H9 (cell line): ENCODE data around the gene ING1. TPM values are rescaled to one million over a fixed set of nuclear protein-coding genes. Genes with fewer than 3 reads are reported as not detected.

Experiments used
- DNase-seq: peaks from one replicate; pipeline ENCODE4 v3.0.0-alpha.2; 2017
- H2AFZ ChIP-seq: one replicate; pipeline ENCODE4 v1.6.1; 2013; ENCODE audit warnings: mild to moderate bottlenecking, low read length, control low read depth, moderate library complexity
- H2AK5ac ChIP-seq: 2 replicates; pipeline ENCODE4 v1.6.1; 2013; ENCODE audit warnings: low read length, control low read depth, mixed read lengths; ENCODE audit not compliant: insufficient read length
- H2BK120ac ChIP-seq: one replicate; pipeline ENCODE4 v1.6.1; 2013; ENCODE audit warnings: low read depth, mild to moderate bottlenecking, low read length, control low read depth, inconsistent platforms; ENCODE audit not compliant: poor library complexity, severe bottlenecking
- H2BK12ac ChIP-seq: 2 replicates; pipeline ENCODE4 v1.6.1; 2013; ENCODE audit warnings: low read length, control low read depth, mixed read lengths, low read depth; ENCODE audit not compliant: insufficient read length
- H2BK15ac ChIP-seq: 2 replicates; pipeline ENCODE4 v1.6.1; 2013; ENCODE audit warnings: low read depth, low read length, control low read depth
- H2BK20ac ChIP-seq: one replicate; pipeline ENCODE4 v1.6.1; 2013; ENCODE audit warnings: low read depth, mild to moderate bottlenecking, low read length, control low read depth, inconsistent platforms; ENCODE audit not compliant: poor library complexity, severe bottlenecking
- H2BK5ac ChIP-seq: 2 replicates; pipeline ENCODE4 v1.6.1; 2013; ENCODE audit warnings: low read length, control low read depth, mixed read lengths; ENCODE audit not compliant: insufficient read length
- H3K14ac ChIP-seq: 2 replicates; pipeline ENCODE4 v1.6.1; 2013; ENCODE audit warnings: low read length, control low read depth; ENCODE audit not compliant: insufficient read depth
- H3K18ac ChIP-seq: 2 replicates; pipeline ENCODE4 v1.6.1; 2013; ENCODE audit warnings: low read depth, mild to moderate bottlenecking, mixed read lengths, low read length, control low read depth; ENCODE audit not compliant: insufficient read length
- H3K23ac ChIP-seq: 2 replicates; pipeline ENCODE4 v1.6.1; 2013; ENCODE audit warnings: low read length, control low read depth, mixed read lengths, low read depth; ENCODE audit not compliant: insufficient read length
- H3K23me2 ChIP-seq: 2 replicates; pipeline ENCODE4 v1.6.1; 2013; ENCODE audit warnings: low read depth, mild to moderate bottlenecking, mixed read lengths, low read length, control low read depth; ENCODE audit not compliant: insufficient read length, poor library complexity, severe bottlenecking
- H3K27ac ChIP-seq: 2 replicates; pipeline ENCODE4 v1.5.1; 2013; ENCODE audit warnings: low read length, control low read depth, mixed read lengths, low read depth; ENCODE audit not compliant: insufficient read length
- H3K27me3 ChIP-seq: 2 replicates; pipeline ENCODE4 v1.6.1; 2013; ENCODE audit warnings: low read length, control low read depth, inconsistent platforms; ENCODE audit not compliant: insufficient read depth
- H3K4ac ChIP-seq: 2 replicates; pipeline ENCODE4 v1.6.1; 2013; ENCODE audit warnings: low read depth, mild to moderate bottlenecking, control low read depth, inconsistent platforms, low read length, moderate library complexity
- H3K4me1 ChIP-seq: 2 replicates; pipeline ENCODE4 v1.6.1; 2013; ENCODE audit warnings: low read length, control low read depth, inconsistent platforms; ENCODE audit not compliant: insufficient read depth
- H3K4me2 ChIP-seq: 2 replicates; pipeline ENCODE4 v1.6.1; 2013; ENCODE audit warnings: low read length, control low read depth, mixed read lengths; ENCODE audit not compliant: insufficient read length, insufficient read depth
- H3K56ac ChIP-seq: 2 replicates; pipeline ENCODE4 v1.6.1; 2013; ENCODE audit warnings: low read depth, mild to moderate bottlenecking, mixed read lengths, low read length, control low read depth; ENCODE audit not compliant: insufficient read length
- H3K79me1 ChIP-seq: 2 replicates; pipeline ENCODE4 v1.6.1; 2013; ENCODE audit warnings: low read depth, mild to moderate bottlenecking, moderate library complexity, low read length, control low read depth, inconsistent platforms; ENCODE audit not compliant: insufficient read depth, poor library complexity, severe bottlenecking
- H3K79me2 ChIP-seq: 2 replicates; pipeline ENCODE4 v1.6.1; 2013; ENCODE audit warnings: low read length, control low read depth, inconsistent platforms; ENCODE audit not compliant: insufficient read depth
- H3K9ac ChIP-seq: 2 replicates; pipeline ENCODE4 v1.6.1; 2013; ENCODE audit warnings: low read length, control low read depth, mixed read lengths; ENCODE audit not compliant: insufficient read length; ENCODE audit errors: extremely low read depth
- H3K9me3 ChIP-seq: one replicate; pipeline ENCODE4 v1.6.1; 2013; ENCODE audit warnings: low read depth, low read length, inconsistent platforms; ENCODE audit not compliant: control insufficient read depth
- H3T11ph ChIP-seq: one replicate; pipeline ENCODE4 v1.6.1; 2013; ENCODE audit warnings: mild to moderate bottlenecking, low read length, control low read depth, inconsistent platforms
- H4K20me1 ChIP-seq: one replicate; pipeline ENCODE4 v1.6.1; 2013; ENCODE audit not compliant: control insufficient read depth, insufficient read length, insufficient read depth
- H4K5ac ChIP-seq: 2 replicates; pipeline ENCODE4 v1.6.1; 2013; ENCODE audit warnings: low read depth, mild to moderate bottlenecking, mixed read lengths, low read length, control low read depth; ENCODE audit not compliant: insufficient read length
- H4K8ac ChIP-seq: replicated peaks from 2 replicates; pipeline ENCODE4 v1.6.1; 2013; ENCODE audit warnings: low read length, control low read depth, mixed read lengths, low read depth; ENCODE audit not compliant: insufficient read length
- H4K91ac ChIP-seq: 2 replicates; pipeline ENCODE4 v1.6.1; 2013; ENCODE audit warnings: low read depth, mild to moderate bottlenecking, moderate library complexity, mixed read lengths, low read length, control low read depth; ENCODE audit not compliant: insufficient read length
- H3K27ac Mint-ChIP-seq, 3 experiments: 2 replicates in 2 of 3; 3 replicates in 1 of 3; pipeline ENCODE4 v1.8.0; 2020 to 2021; ENCODE audit warnings: mixed read lengths in 3 of 3, mild to moderate bottlenecking in 1 of 3, moderate library complexity in 1 of 3
- H3K27me3 Mint-ChIP-seq: 2 replicates; pipeline ENCODE4 v1.8.0; 2021; ENCODE audit warnings: low read depth, mild to moderate bottlenecking, moderate library complexity, mixed read lengths
- H3K36me3 Mint-ChIP-seq, 3 experiments: 2 replicates in 2 of 3; 3 replicates in 1 of 3; pipeline ENCODE4 v1.8.0; 2020 to 2021; ENCODE audit warnings: low read depth in 3 of 3, mixed read lengths in 3 of 3; ENCODE audit not compliant: insufficient read depth in 1 of 3
- H3K4me1 Mint-ChIP-seq, 2 experiments: 2 replicates each; pipeline ENCODE4 v1.8.0; 2020; ENCODE audit warnings: mixed read lengths in 2 of 2
- H3K4me3 Mint-ChIP-seq, 2 experiments: 2 replicates in 1 of 2; 3 replicates in 1 of 2; pipeline ENCODE4 v1.8.0; 2020 to 2021; ENCODE audit warnings: mild to moderate bottlenecking in 2 of 2, mixed read lengths in 2 of 2, moderate library complexity in 1 of 2
- H3K9me3 Mint-ChIP-seq, 2 experiments: 2 replicates in 1 of 2; 3 replicates in 1 of 2; pipeline ENCODE4 v1.8.0; 2020; ENCODE audit warnings: mild to moderate bottlenecking in 2 of 2, mixed read lengths in 2 of 2, moderate library complexity in 1 of 2
- WGBS: extraction: QIAGEN DNeasy Blood & Tissue Kit; methylation state at CpG from one replicate; pipeline ENCODE4 v1.1.7; 2013; ENCODE audit warnings: missing lambda C conversion rate, low lambda C conversion rate, mixed read lengths; ENCODE audit not compliant: insufficient read length; ENCODE audit errors: extremely low coverage; 5-methylcytosine and 5-hydroxymethylcytosine counted together
- total RNA-seq: library from RNA; stranded (reverse); gene quantifications from 2 replicates; pipeline ENCODE4 v1.2.1, GENCODE V29; 2021
- TF ChIP-seq, protein P1 (sequence below): fragments of 200-600 bp; sonication (generic); conservative IDR thresholded peaks from 3 replicates; pipeline ENCODE4 v1.8.0; 2021; ENCODE audit warnings: antibody characterized with exemption, mild to moderate bottlenecking

Gene ING1
- total RNA-seq, 1 experiment from 2014 or later, result 17.3 TPM

DNA sequence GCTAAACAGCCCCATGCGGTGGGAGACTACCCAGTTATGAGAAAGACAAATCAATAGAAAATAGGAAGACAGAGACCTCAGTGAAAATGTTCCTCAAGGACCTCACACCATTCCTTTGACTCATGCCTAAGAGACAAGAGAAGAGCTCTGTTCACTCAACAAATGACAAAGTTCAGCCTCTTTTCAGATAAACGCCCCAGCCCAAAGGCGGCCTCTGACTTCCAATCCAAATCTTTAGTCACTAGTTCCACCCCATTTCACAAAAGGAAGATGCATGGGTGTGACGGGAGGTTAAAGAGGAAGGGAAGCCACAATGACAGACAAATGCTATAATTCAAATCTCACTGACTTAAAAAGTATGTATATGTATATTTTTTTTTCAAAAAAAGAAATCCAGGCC, 15.7 kb upstream of the ING1 start:
- no peak for DNase-seq
- H4K5ac ChIP-seq, result no peak overlapping the region
- H3K4me1 ChIP-seq, result no peaks in the 10 kb centered on the region
- no peak overlapping the region for H3K56ac ChIP-seq
- H2BK5ac ChIP-seq, result no peak overlapping the region
- H4K20me1 ChIP-seq, result no peaks in the 10 kb centered on the region
- Mint-ChIP-seq H3K27ac (no peak overlapping the region), H3K27me3 (no peaks in the 10 kb centered on the region), H3K4me1 (peaks cover 2% of the 10 kb centered on the region in 2 experiments; a peak in 3 of 4 replicates), H3K9me3 (no peaks in the 10 kb centered on the region), H3K36me3 (peaks cover 26 to 62% (median 60%) of the 10 kb centered on the region in 3 experiments; a peak in 6 of 7 replicates), H3K4me3 (no peak overlapping the region)
- H4K91ac ChIP-seq, result no peak overlapping the region
- no peaks in the 10 kb centered on the region for H3K79me2 ChIP-seq
- H2BK120ac ChIP-seq, result no peak overlapping the region
- TF ChIP-seq, protein P1, sequence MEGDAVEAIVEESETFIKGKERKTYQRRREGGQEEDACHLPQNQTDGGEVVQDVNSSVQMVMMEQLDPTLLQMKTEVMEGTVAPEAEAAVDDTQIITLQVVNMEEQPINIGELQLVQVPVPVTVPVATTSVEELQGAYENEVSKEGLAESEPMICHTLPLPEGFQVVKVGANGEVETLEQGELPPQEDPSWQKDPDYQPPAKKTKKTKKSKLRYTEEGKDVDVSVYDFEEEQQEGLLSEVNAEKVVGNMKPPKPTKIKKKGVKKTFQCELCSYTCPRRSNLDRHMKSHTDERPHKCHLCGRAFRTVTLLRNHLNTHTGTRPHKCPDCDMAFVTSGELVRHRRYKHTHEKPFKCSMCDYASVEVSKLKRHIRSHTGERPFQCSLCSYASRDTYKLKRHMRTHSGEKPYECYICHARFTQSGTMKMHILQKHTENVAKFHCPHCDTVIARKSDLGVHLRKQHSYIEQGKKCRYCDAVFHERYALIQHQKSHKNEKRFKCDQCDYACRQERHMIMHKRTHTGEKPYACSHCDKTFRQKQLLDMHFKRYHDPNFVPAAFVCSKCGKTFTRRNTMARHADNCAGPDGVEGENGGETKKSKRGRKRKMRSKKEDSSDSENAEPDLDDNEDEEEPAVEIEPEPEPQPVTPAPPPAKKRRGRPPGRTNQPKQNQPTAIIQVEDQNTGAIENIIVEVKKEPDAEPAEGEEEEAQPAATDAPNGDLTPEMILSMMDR, result no peak
- H3K9ac ChIP-seq, result no peak overlapping the region
- H3K79me1 ChIP-seq, result no peaks in the 10 kb centered on the region
- H3K27ac ChIP-seq, result no peak overlapping the region
- H2BK20ac ChIP-seq, result no peak overlapping the region
- no peak overlapping the region for H3K14ac ChIP-seq
- no peak overlapping the region for H2BK12ac ChIP-seq
- no peak overlapping the region for H3K23ac ChIP-seq
- WGBS, result no CpG with 5 or more reads among the region's 4 CpGs
- no peak overlapping the region for H3T11ph ChIP-seq
- H3K9me3 ChIP-seq, result no peaks in the 10 kb centered on the region
- no peak overlapping the region for H2BK15ac ChIP-seq
- no peak overlapping the region for H3K4me2 ChIP-seq
- H3K4ac ChIP-seq, result no peak overlapping the region
- H3K27me3 ChIP-seq, result no peaks in the 10 kb centered on the region
- H4K8ac ChIP-seq, result no peak overlapping the region
- no peak overlapping the region for H3K18ac ChIP-seq
- H2AK5ac ChIP-seq, result no peak overlapping the region
- H2AFZ ChIP-seq, result no peak overlapping the region
- H3K23me2 ChIP-seq, result no peaks in the 10 kb centered on the region
